HL-60/S4 (cell line): Measurements from ENCODE around the gene SARS2.
"Not testable (repeated sequence)": the region's sequence is repeated elsewhere in the genome, so short reads cannot be mapped to it uniquely, and the experiment has no call there.

Experiments used
- in situ Hi-C: fragments of 300-500 bp; cut with MboI; formaldehyde crosslinking; loops from 2 replicates; pipeline ENCODE4 v1.14.3; 2022; ENCODE audit warnings: low sequenced_read_pairs

SARS2 gene

DNA sequence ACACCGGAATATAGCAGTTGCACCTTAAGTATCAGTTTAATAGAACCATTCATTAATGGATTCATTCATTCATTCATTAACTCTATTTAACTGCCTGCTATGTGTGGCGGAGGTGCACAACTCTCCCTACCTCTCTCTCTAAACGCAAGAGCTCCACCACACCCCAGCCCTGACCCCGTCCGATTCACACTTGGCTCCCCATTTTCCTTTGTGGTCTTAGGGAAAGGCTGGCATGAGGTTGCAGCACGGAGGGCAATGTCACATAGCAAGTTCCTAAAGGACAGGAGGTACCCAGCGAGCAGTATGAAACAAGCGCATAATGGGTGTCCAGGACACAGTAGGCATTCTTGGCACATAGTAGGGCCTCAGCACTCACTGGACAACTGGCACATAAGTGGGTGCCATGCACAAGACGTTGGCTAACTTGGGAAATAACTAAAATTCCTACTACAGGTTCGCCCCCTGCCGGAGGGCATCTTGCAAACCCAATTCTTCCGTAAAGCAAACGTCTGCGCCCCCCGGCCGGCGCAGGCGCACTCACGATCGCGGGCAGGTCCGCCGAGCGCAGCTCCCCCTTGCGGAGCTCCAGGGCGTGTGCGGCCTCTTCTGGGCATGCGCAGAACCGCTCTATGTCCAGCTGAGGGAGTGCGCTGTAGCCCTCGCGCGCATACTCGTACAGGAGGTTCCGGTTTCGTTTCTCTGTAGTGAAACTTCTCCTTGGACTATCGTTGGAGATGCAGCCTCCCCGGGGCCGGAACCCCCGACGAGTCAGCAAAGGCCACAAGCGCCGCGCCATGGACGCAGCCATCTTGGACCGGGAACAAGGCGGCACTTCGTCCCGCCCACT, at the start of gene SARS2:
SARS2 (minus strand) TSS at position 835 of the 847 bp plus-strand sequence; CDS start at position 808, 27 bp downstream.
- in situ Hi-C loops = loop anchor here (25.0 kb wide), 3 partner anchors 393 to 693 kb away; partner anchors contain the start of gene FAM98C

DNA sequence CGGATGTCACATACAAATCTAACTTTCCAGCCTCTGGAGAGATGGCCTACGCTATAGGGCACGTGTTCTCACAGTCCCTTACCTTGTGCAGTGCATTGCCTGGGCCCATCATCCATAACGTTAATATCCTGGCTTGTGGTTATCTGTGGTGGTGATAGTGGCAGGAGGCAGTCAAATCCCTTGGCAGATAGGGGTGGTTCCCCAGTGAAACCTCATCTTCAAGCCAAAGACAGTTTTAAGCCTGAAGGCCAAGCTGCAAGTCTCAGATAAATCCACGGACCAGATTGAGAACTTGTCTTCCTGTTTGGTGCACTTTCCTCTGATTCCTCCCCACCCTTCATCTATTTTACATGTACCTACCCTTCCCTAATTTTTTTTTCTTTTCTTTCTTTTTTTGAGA, 49.2 kb upstream of the SARS2 start:
- in situ Hi-C loops = no loop called here

DNA sequence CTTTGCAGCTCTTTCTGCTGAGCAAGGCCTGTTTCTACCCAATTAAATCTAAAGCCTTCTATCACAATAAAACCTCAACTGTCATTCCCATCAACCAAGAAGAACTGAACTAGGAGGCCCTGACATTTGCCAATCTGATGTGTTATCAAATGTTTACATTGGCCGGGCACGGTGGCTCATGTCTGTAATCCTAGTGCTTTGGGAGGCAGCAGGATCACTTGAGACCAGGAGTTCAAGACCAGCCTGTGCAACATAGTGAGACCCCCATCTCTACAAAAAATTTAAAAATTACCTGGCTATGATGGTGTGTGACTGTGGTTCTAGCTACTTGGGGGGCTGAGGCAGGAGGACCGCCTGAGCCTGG, 47.7 kb upstream of the SARS2 start:
- in situ Hi-C loops = no loop called here

GRCh38 chr19:38977445-38978325, 47.1 kb upstream of the SARS2 start:
- in situ Hi-C loops = no loop called here

DNA sequence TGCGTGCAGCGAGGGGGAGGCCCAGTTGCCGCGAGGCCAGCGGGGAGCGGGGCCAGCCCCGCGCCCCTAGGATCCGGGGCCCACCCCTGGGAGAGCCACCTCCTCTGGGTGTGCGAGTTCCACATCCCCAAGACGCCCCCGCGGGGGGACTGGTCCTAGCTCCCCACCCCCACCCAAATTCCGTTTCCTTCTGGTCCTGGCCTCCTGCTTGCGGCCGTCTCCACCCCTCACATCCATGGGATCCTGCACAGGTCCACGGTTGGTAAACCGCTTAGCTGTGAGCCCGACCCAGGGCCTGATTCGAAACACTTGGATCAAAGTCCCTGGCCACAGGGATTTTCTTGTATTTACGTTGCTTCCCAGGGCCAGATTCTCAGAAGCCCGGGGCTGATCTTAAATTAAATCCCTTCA, 45.3 kb upstream of the SARS2 start:
- in situ Hi-C loops = no loop called here

DNA sequence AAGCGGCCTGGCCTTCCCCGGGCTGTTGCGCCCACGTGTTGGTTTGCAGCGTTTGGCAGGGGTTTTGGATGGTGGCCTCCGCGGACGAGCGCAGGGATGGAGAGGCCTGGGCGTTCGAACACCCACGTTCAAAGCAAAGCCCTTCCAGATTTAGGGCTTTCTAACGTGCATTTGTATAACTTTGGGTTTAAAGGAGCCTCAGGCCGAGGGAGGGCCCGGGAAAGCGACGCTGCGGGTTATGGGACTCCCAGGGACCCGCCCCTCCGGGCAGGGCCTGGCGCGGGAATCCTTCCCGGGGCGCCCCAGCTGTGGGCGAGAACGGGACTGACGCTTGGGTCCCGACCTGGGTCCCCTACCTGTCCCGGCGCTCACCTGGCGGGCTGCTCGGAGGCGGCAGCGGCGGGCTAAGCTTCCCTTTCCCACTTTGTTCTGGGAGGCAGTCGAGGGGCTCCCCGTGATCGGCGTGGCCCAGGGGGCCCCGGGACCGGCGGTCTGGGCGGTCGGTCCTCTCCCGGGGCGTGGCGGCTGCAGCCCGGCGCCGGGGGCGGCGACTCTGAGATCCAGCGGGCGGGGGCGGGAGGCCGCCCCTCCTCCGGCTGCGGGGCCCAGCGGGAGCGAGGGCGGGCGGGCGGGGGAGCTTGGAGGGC, 44.8 kb upstream of the SARS2 start, which contains the start of gene FBXO17:
FBXO17 (minus strand) TSS at position 529 of the 647 bp plus-strand sequence. CDS start 25,423 bp downstream, outside the sequence.
- in situ Hi-C loops = no loop called here

DNA sequence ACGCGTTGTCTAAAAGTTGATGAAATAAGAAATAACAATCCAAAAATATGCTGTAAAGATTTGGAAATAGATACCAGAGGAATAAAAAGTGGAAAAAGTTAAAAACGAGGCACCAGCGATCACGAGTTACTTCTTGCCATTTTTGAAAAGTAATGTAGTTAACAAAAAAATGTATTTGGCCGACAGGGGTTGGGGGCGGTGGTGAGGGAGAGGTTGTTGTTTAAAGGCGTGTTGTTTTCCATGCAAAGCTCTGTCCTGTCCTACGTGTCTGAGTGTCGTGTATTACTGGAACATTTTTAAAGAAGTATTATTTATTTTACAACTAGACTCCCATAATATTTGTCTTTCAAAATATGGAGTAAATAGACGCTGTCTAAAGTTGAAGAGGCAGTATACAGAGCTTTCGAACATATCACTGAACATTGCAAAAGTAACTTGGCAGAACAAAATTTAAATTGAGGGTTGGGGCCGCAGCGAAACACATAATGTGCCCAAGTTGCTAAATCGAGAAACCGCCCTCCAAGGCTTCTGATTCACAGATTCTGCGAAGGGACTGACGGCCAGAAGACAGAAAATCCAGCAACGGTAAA, 44.2 kb upstream of the SARS2 start:
- in situ Hi-C loops = no loop called here

DNA sequence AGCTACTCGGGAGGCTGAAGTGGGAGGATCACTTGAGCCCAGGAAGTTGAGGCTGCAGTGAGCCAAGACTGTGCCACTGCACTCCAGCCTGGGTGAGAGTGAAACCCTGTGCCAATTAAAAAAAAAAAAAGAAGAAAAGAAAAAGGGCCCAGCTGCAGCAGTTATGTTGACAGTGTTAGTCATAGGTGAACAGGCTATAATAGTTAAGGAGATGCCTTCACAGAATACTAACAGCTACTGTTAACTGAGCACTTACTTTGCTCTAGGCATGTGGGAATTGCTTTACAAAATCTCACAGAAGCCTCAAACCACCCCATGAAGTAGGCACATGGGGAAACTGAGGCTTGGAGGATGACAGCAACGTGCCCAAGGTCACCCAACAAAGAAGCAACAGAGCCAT, 41.1 kb upstream of the SARS2 start:
- in situ Hi-C loops = no loop called here

GRCh38 chr19:38970664-38971532, 40.3 kb upstream of the SARS2 start:
- in situ Hi-C loops = no loop called here

- in situ Hi-C loops = not testable (repeated sequence)
Observed at GRCh38 chr19:38966149-38966548, 35.6 kb upstream of the SARS2 start.

DNA sequence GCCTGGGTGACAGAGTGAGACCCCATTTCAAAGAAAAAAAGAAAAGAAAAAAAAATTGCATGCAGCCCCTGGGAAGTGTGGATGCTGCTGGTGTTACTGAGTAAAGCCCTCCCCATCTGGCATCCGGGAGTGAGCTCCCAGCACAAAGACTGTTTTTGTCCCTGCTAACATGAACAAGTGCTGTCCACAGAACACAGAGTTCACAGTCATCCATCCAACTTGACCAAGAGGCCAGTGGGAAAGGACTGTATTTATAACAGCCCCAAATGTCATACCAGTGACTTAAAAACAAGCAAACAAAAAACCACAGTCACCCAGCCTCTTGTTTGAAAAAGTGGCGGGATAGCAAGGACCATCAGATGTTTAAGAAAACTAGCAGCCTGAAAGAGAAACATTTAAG, 34.2 kb upstream of the SARS2 start:
- in situ Hi-C loops = no loop called here

DNA sequence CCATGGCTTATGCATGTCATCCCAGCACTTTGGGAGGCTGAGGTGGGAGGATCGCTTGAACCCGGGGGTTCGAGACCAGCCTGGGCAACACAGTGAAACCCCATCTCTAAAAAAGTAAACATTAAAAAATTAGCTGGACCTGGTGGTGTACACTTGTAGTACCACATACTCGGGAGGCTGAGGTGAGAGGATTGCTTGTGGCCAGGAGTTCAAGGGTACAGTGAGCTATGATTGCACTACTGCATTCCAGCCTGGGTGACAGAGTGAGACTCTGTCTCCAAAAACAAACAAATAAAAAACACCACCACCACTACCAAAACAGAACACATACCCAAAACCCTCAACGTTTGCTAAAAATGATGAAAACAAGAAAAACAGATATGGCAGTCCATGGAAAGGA, 29.1 kb upstream of the SARS2 start:
- in situ Hi-C loops = no loop called here

- in situ Hi-C loops = no loop called here
Observed at GRCh38 chr19:38958301-38958700, 27.7 kb upstream of the SARS2 start.

GRCh38 chr19:38956264-38956663, 25.7 kb upstream of the SARS2 start:
- in situ Hi-C loops = no loop called here

GRCh38 chr19:38953677-38954076, 23.1 kb upstream of the SARS2 start:
- in situ Hi-C loops = no loop called here

DNA sequence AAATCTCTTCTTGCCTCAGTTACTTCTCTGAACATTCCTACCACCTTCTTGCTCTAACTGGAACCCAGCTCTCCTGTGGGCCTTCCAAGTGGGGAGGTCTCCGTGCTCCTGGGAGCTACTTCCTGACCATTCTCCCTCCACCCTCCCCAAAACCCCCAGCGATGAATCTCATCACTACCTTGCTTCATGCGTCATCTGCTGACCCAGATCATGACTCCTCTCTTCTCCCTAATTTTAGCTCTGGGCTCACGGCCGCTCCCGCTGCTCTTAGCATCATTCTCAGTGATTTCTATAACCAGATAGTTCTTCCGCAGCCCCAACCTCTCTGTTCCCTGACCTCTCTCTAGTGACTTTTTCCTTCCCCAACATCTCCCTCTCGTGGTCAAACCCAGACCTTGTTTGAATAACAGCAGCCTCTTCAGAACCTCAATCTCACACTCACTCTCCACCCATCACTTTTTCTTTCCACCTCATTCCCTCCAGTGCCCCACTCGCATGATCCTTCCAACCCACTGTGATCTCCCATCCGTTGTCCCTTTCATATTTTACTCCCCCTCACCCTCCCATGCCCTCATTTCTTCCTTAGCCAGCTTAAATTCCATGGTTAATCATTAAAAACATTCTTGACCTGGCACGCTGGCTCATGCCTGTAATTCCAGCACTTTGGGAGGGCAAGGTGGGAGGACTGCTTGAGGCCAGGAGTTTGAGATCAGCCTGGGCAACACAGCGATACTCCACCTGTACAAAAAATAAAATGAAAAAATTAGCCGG, 22.0 kb upstream of the SARS2 start:
- in situ Hi-C loops = no loop called here

- in situ Hi-C loops = no loop called here
Observed at GRCh38 chr19:38951187-38951586, 20.6 kb upstream of the SARS2 start.

GRCh38 chr19:38949580-38950367, 19.2 kb upstream of the SARS2 start:
- in situ Hi-C loops = loop anchor here (25.0 kb wide), 3 partner anchors 412 to 712 kb away; partner anchors contain the start of gene FAM98C
